ENCODE results near the gene TMEFF2.

DNA sequence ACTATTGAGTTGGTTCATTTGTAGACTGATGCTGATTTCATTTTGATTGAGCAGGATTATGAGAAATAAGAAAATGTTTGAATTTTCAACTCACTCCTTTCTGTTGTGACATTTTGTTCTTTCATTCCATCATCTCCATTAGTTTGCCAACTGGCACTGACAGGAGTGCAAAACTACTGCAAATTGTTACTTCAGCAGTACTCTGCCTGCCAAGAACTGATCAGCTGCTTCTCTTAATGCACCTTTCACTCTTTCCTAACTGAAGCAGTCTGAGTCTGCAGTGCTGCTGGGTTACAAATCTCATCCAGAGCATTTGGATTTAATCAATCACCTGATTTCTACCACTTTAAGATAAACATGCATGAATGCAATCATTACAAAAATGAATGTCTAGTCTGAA lies 70.9 kb downstream of the TMEFF2 start:
- TF ChIP-seq CTCF (conservative IDR thresholded peaks at IDR 0.05; ENCODE audit: low read length) (no peak), EZH2phosphoT487 (IDR thresholded peaks at IDR 0.05; ENCODE audit: borderline replicate concordance) (no peak)

Measured in Loucy (cell line).